Measurements from ENCODE around the gene PNKD. TPM values are rescaled to one million over a fixed set of nuclear protein-coding genes. Genes with fewer than 3 reads are reported as not detected.

PNKD gene
- total RNA-seq, 2 experiments from 2014 or later = 66.3 to 74.5 TPM

DNA sequence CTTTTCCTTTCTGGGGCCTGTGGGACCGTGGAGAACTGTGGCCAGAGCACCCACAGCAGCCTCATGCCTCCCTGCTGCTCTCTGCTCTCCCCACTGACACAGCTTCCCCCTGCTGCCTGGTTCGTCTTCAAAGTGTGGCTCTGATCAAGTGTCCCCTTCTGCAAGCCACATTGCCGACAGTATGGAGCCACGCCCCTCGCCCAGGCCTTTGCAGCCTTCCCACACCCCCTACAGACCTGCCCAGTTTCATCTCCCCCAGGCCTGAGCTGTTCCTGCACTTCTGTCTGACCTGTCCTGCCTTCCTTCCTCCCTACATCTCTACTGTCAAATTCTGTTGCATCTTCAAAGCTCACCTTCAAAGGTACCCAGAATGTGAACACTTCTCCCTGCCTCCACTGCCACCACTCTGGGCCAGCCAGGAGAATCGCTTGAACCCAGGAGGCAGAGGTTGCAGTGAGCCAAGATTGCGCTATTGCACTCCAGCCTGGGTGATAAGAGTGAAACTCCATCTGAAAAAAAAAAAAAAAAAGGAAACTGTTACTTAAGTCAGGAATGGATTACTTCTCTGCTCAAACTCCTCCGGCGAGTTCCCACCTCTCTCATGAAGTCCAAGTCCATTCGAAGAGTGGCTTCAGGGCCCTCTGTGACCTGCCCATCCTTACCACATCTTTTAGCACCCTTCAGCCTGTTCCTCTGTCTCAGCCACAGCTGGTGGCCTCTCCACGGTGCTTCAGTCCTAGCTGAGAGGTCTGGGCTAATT is 57.3 kb downstream of the PNKD start:
- no TSS peak for BruUV-seq (replicated peaks)
- Histone ChIP-seq H3K4me2 (ENCODE audit: low read length) (peak overlapping the region; percentile 67), H3K9me2 (ENCODE audit: insufficient read depth, low read length) (no peaks in the 10 kb centered on the region), H3K9me3 (ENCODE audit: low read length) (no peaks in the 10 kb centered on the region), H4K20me1 (ENCODE audit: insufficient read depth, low read length) (no peaks in the 10 kb centered on the region), H3K27ac (ENCODE audit: low read depth, low read length, poor library complexity, severe bottlenecking) (peak overlapping the region; percentile 62), H3K4me3 (ENCODE audit: low read depth, low read length, poor library complexity, severe bottlenecking) (no peak overlapping the region), H2AFZ (ENCODE audit: low read length) (no peak overlapping the region), H3K36me3 (ENCODE audit: insufficient read depth, low read length) (no peaks in the 10 kb centered on the region), H3K79me2 (ENCODE audit: insufficient read depth, low read depth, low read length) (peaks cover 24% of the 10 kb centered on the region; the same call in 1 of the 2 replicates), H3K4me1 (ENCODE audit: insufficient read depth, low read length, poor library complexity, severe bottlenecking) (peaks cover 90% of the 10 kb centered on the region)
- POLR2A ChIA-PET = interaction anchor here (0.6 to 2.2 kb wide), 6 partner anchors 8 to 68 kb away, joined by 3 to 10 read pairs (median 3); no protein-coding TSS in a partner anchor
- CTCF ChIA-PET (ENCODE audit: unreplicated experiment) = interaction anchor here (2.5 kb wide), 1 partner anchor 25 kb away, joined by 9 read pairs; no protein-coding TSS in a partner anchor
- no peak for TF ChIP-seq EZH2phosphoT487 (IDR thresholded peaks at IDR 0.05; ENCODE audit: borderline replicate concordance, low read depth, low read length)
- TF ChIP-seq, protein P1, sequence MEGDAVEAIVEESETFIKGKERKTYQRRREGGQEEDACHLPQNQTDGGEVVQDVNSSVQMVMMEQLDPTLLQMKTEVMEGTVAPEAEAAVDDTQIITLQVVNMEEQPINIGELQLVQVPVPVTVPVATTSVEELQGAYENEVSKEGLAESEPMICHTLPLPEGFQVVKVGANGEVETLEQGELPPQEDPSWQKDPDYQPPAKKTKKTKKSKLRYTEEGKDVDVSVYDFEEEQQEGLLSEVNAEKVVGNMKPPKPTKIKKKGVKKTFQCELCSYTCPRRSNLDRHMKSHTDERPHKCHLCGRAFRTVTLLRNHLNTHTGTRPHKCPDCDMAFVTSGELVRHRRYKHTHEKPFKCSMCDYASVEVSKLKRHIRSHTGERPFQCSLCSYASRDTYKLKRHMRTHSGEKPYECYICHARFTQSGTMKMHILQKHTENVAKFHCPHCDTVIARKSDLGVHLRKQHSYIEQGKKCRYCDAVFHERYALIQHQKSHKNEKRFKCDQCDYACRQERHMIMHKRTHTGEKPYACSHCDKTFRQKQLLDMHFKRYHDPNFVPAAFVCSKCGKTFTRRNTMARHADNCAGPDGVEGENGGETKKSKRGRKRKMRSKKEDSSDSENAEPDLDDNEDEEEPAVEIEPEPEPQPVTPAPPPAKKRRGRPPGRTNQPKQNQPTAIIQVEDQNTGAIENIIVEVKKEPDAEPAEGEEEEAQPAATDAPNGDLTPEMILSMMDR (conservative IDR thresholded peaks at IDR 0.05; ENCODE audit: low read length) = no peak
- no peak for DNase-seq (ENCODE audit: low spot score)
- intact Hi-C loops (cut with micrococcal nuclease; ENCODE audit: unreplicated experiment) = no loop called here

- no TSS peak for BruUV-seq (replicated peaks)
- peaks cover 94% of the 10 kb centered on the region for H3K4me1 ChIP-seq (ENCODE audit: insufficient read depth, low read length, poor library complexity, severe bottlenecking)
- TF ChIP-seq, protein P1 (conservative IDR thresholded peaks at IDR 0.05; ENCODE audit: low read length) = no peak
- no peak for TF ChIP-seq EZH2phosphoT487 (IDR thresholded peaks at IDR 0.05; ENCODE audit: borderline replicate concordance, low read depth, low read length)
- DNase-seq (ENCODE audit: low spot score) = no peak
- H3K4me2 ChIP-seq (ENCODE audit: low read length) = peak overlapping the region; percentile 67
- ChIA-PET POLR2A (interaction anchor here (0.6 to 2.2 kb wide), 5 partner anchors 7 to 69 kb away, joined by 3 to 10 read pairs (median 4); no protein-coding TSS in a partner anchor), CTCF (ENCODE audit: unreplicated experiment) (interaction anchor here (2.5 kb wide), 1 partner anchor 26 kb away, joined by 9 read pairs; no protein-coding TSS in a partner anchor)
- no peaks in the 10 kb centered on the region for H3K36me3 ChIP-seq (ENCODE audit: insufficient read depth, low read length)
- H3K79me2 ChIP-seq (ENCODE audit: insufficient read depth, low read depth, low read length) = peaks cover 24% of the 10 kb centered on the region; the same call in 1 of the 2 replicates
- intact Hi-C loops (cut with micrococcal nuclease; ENCODE audit: unreplicated experiment) = no loop called here
- peak overlapping the region; percentile 62 for H3K27ac ChIP-seq (ENCODE audit: low read depth, low read length, poor library complexity, severe bottlenecking)
- H3K9me3 ChIP-seq (ENCODE audit: low read length) = no peaks in the 10 kb centered on the region
- H3K4me3 ChIP-seq (ENCODE audit: low read depth, low read length, poor library complexity, severe bottlenecking) = no peak overlapping the region
- no peaks in the 10 kb centered on the region for H3K9me2 ChIP-seq (ENCODE audit: insufficient read depth, low read length)
- H2AFZ ChIP-seq (ENCODE audit: low read length) = no peak overlapping the region
- H4K20me1 ChIP-seq (ENCODE audit: insufficient read depth, low read length) = no peaks in the 10 kb centered on the region
These were observed 58.0 kb downstream of the PNKD start for GRCh38 chr2:218328294-218328693.
